GM19025 (cell line): ENCODE data around the gene TNFRSF8.

Experiments
- ATAC-seq: cut with Tn5 transposase; IDR thresholded peaks from one replicate; pipeline ENCODE4 v1.9.1; 2021; ENCODE audit warnings: mild to moderate bottlenecking, low read depth, moderate library complexity; ENCODE audit not compliant: unreplicated experiment

The TNFRSF8 gene

DNA sequence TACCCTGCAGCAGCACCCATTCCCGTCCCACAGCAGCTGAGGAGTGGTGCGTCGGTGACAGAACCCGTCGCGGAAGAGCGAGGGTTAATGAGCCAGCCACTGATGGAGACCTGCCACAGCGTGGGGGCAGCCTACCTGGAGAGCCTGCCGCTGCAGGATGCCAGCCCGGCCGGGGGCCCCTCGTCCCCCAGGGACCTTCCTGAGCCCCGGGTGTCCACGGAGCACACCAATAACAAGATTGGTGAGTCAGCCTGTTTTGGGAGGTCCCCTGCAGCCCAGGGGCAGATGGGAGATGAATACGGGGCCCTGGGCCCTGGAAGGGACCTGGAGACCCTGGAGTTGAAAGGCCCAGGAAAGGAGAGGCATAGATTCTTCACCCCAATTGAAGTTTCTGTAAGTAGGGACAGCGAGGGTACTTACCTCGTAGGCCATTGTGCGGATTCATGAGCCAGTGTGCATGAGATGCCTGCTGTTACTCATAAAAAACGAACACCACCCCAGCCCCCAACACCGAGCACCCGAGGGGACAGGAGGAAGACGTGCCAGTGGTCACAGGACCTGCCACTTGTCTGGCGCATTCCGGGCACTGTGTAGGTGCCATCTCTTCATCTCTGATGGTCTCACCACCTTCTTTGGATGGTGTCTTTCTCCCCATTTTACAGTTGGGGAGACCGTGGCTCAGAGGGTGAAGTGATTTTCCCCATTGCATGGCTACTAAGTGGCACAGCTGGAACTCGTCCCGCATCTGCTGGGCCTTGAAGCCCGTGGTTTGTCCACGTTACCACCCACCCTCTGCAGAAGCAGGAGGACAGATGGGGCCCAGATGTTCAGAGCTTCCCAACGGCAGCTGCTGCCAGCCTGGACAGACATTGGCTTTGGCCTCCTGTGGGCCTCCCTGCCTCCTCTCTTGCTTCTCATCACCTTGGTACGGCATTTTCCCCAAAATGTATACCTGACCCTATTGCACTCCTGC lies 75.4 kb downstream of the TNFRSF8 start:
- ATAC-seq = no peak

DNA sequence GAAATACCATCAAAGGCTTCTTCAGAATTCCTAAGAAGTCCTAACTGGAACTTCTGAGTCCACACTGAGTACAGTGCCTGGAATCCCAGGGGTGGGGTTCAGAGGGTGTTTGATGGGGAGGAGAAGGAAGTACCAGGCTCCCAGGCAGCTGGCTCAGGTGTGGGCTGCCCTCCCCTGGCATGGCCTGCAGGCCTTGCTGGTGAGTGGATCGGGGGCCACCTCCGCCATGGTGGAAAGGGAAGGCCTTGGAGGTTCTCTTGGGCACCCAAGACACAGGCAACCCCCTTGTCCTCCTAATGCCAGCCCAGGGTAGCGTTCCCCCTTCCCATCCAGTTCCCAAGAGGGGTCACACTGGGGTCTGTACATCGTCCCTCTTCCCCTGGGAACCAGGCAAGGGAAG lies 76.9 kb downstream of the TNFRSF8 start:
- ATAC-seq = no peak

GRCh38 chr1:12140515-12141162 lies 77.5 kb downstream of the TNFRSF8 start:
- ATAC-seq = no peak

DNA sequence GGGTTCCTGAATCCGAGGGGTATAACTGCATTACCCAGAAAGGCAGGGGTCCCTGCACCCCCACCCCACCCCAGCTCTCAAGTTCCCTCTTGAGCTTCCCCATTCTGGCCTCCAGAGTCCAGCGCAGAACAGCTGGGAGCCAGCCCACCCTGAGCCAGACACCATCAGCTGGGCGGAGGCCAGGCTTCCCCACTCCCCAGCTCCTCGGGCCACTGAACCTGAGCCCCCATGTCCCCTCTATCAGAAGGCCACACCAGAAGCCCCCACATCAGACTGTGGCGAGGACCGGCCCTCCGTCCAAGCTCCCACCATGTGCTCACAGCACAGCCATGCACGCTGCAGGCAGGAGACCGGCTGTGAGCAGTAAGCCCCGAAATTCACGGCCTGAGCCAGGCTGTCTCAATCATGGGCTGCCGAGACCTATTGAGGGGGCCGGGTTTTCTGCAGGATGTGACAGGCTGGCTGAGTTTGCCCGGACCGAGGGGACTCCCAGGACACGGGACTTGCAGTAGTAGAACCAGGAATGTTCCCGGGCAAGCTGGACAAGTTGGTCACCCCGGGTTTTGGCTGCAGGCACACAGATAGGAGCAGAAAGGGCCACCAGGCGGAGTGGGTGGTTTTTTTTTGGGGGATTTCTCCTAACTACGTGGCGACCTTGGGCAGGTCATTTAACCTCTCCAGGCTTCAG lies 78.2 kb downstream of the TNFRSF8 start:
- ATAC-seq = no peak

- no peak for ATAC-seq
These were observed 79.2 kb downstream of the TNFRSF8 start for GRCh38 chr1:12142141-12142823.

- no peak for ATAC-seq
These were observed 80.0 kb downstream of the TNFRSF8 start for GRCh38 chr1:12142891-12143630.

GRCh38 chr1:12143631-12144155 lies 80.6 kb downstream of the TNFRSF8 start:
- ATAC-seq = no peak

DNA sequence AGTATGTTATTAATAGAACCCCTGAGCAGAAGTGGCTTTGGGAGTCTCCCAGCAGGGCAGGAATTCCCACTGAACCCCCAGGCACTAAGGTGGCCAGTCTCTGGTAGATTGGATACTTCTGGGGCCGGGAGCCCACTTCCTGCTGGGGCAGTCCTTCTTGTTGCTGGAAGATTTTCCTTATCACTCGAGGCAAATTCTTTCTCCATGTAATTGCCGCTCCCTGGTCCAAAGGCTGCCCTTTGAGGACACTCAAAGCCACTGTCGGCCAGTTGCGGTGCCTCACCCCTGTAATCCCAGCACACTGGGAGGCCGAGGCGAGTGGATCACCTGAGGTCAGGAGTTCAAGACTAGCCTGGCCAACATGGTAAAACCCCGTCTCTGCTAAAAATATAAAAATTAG lies 81.1 kb downstream of the TNFRSF8 start:
- no peak for ATAC-seq

- no peak for ATAC-seq
These were observed 81.9 kb downstream of the TNFRSF8 start for GRCh38 chr1:12144969-12145368.

- ATAC-seq = no peak
These were observed 82.7 kb downstream of the TNFRSF8 start for GRCh38 chr1:12145616-12146342.

GRCh38 chr1:12146343-12147112 lies 83.4 kb downstream of the TNFRSF8 start:
- no peak for ATAC-seq

GRCh38 chr1:12147201-12147701 lies 84.1 kb downstream of the TNFRSF8 start:
- ATAC-seq = no peak

- no peak for ATAC-seq
These were observed 85.3 kb downstream of the TNFRSF8 start for GRCh38 chr1:12148160-12148957.

- no peak for ATAC-seq
These were observed 86.1 kb downstream of the TNFRSF8 start for GRCh38 chr1:12148958-12149790.

- no peak for ATAC-seq
These were observed 86.7 kb downstream of the TNFRSF8 start for GRCh38 chr1:12149791-12150175.

GRCh38 chr1:12150456-12151200 lies 87.5 kb downstream of the TNFRSF8 start:
- ATAC-seq = no peak
